ENCODE results near the gene FOXG1.

FOXG1 gene

DNA sequence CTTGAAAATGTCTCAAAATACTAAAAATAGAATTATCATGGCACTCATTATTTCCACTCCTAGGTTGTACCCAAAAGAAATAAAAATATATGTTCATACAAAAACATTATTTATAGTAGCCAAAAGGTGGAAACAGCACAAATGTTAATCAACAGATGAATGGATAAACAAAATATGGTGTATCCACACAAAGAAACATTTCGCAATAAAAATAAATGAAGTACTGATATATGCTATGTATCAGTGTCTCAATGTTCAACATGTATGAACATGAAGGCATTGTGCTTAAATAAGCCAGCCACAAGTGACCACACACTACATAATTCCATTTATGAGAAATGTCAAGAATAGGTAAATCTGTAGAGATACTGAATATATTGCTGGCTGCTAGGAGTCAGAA, 40.9 kb downstream of the FOXG1 start:
- TF ChIP-seq, protein P1, sequence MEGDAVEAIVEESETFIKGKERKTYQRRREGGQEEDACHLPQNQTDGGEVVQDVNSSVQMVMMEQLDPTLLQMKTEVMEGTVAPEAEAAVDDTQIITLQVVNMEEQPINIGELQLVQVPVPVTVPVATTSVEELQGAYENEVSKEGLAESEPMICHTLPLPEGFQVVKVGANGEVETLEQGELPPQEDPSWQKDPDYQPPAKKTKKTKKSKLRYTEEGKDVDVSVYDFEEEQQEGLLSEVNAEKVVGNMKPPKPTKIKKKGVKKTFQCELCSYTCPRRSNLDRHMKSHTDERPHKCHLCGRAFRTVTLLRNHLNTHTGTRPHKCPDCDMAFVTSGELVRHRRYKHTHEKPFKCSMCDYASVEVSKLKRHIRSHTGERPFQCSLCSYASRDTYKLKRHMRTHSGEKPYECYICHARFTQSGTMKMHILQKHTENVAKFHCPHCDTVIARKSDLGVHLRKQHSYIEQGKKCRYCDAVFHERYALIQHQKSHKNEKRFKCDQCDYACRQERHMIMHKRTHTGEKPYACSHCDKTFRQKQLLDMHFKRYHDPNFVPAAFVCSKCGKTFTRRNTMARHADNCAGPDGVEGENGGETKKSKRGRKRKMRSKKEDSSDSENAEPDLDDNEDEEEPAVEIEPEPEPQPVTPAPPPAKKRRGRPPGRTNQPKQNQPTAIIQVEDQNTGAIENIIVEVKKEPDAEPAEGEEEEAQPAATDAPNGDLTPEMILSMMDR (conservative IDR thresholded peaks at IDR 0.05) = no peak
- H3K27ac ChIP-seq = no peak overlapping the region

DNA sequence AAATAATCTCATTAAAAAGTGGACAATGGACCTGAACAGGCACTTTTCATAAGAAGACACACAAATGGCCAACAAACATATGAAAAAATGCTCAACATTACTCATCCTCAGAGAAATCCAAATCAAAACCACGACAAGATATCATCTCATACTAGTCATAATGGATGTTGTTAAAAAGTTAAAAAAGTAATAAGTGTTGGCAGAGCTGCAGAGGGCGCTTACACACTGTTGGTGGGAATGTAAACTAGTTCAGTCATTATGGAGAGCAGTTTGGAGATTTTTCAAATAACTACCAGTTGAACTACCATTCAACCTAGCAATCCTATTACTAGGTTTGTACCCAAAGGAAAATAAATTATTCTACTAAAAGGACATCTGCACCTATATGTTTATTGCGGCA, 47.2 kb downstream of the FOXG1 start:
- no peak overlapping the region for H3K27ac ChIP-seq
- TF ChIP-seq, protein P1 (conservative IDR thresholded peaks at IDR 0.05) = no peak

Data from VCaP (cell line).